Colonic mucosa (tissue), 4 donors: ENCODE measurements around the gene GRIA1. TPM values are rescaled to one million over a fixed set of nuclear protein-coding genes. Genes with fewer than 3 reads are reported as not detected.
A peak's percentile ranks its signal among the peaks of the same experiment; 100 is the strongest.

Experiments
- DNase-seq: peaks from one replicate; pipeline ENCODE4 v3.0.0-alpha.2; 2020
- H3K27ac ChIP-seq: fragments of 200-600 bp; one replicate; pipeline ENCODE4 v1.8.0; 2021
- H3K27me3 ChIP-seq: fragments of 200-600 bp; one replicate; pipeline ENCODE4 v1.8.0; 2021
- H3K36me3 ChIP-seq: fragments of 200-600 bp; one replicate; pipeline ENCODE4 v1.8.0; 2021
- H3K4me1 ChIP-seq: fragments of 200-600 bp; one replicate; pipeline ENCODE4 v1.8.0; 2021; ENCODE audit warnings: mild to moderate bottlenecking
- H3K4me3 ChIP-seq: fragments of 200-600 bp; one replicate; pipeline ENCODE4 v1.8.0; 2021
- H3K9ac ChIP-seq, 2 donors: one replicate each; pipeline ENCODE4 v1.7.0; 2013; ENCODE audit warnings: control low read depth in 2 of 2, low read depth in 2 of 2, low read length in 2 of 2
- H3K9me3 ChIP-seq: fragments of 200-600 bp; one replicate; pipeline ENCODE4 v1.8.0; 2021
- intact Hi-C: fragments of 100-400 bp; cut with DNase I; formaldehyde crosslinking; loops from one replicate; pipeline ENCODE4 v1.14.1; 2022
- total RNA-seq, 2 donors: library from RNA; stranded (reverse); fragmentation: NEBNext Ultra II Directional in 1 of 2; extraction: Animal tissue kit (Norgen Biotek cat#: 25700) in 1 of 2; gene quantifications; one replicate each; pipeline ENCODE4 v1.2.1, GENCODE V29; 2021
- TF ChIP-seq, protein P1 (sequence below): fragments of 200-600 bp; IDR thresholded peaks from one replicate; pipeline ENCODE4 v1.8.0; 2022; ENCODE audit warnings: antibody characterized with exemption, mild to moderate bottlenecking
- donor health status: healthy.
- donor health status: DM: no; HTN: no; CAD: no.
- donor health status: DM: no; HTN: no; CAD: no.

Gene GRIA1
- total RNA-seq, 2 donors from 2014 or later = 0.48 TPM; not detected in 1

DNA sequence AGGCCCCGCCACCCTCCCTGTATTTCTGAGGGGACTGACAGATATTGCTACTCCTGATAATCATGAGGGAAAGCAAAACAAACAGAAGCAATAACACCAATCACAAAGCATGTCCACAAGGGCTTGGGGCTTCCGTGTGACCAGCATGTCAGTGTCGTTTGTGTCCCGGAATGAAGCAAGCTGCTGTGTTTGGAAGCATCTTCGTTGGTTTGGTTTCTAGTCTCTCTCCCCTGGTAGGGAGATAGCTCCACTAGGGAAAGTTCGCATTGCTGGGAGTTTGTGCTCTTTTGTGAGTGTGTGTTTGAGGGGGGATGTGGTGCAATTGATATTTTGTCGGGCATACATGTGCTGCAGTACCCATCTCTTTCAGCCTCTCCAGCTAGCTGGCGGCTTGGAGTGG, 1.4 kb downstream of the GRIA1 start:
- Histone ChIP-seq H3K9ac (no peak overlapping the region), H3K36me3 (no peaks in the 10 kb centered on the region), H3K4me3 (no peak overlapping the region), H3K27me3 (no peaks in the 10 kb centered on the region), H3K27ac (no peak overlapping the region), H3K4me1 (no peaks in the 10 kb centered on the region), H3K9me3 (no peaks in the 10 kb centered on the region)
- no peak for DNase-seq
- intact Hi-C loops = no loop called here
- TF ChIP-seq, protein P1, sequence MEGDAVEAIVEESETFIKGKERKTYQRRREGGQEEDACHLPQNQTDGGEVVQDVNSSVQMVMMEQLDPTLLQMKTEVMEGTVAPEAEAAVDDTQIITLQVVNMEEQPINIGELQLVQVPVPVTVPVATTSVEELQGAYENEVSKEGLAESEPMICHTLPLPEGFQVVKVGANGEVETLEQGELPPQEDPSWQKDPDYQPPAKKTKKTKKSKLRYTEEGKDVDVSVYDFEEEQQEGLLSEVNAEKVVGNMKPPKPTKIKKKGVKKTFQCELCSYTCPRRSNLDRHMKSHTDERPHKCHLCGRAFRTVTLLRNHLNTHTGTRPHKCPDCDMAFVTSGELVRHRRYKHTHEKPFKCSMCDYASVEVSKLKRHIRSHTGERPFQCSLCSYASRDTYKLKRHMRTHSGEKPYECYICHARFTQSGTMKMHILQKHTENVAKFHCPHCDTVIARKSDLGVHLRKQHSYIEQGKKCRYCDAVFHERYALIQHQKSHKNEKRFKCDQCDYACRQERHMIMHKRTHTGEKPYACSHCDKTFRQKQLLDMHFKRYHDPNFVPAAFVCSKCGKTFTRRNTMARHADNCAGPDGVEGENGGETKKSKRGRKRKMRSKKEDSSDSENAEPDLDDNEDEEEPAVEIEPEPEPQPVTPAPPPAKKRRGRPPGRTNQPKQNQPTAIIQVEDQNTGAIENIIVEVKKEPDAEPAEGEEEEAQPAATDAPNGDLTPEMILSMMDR = no peak

DNA sequence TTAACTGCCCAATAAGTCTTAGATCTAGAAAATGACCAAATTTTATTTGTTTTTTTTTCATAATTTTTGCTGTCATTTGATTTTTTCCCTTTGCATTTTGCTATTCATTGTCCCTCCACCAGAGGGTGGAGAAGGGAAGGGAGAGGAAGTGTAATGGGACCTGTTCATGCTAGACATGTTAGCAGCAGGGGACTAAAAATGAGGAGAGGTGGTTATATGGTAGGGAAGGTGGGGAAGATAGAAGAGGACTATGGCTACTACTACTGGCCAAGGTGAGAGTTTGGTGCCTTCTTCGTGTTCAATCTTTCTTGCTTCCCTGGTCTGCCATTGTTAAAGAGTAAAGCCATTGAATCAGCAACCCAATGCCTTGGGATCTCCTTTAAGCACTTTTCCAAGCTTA, 6.4 kb downstream of the GRIA1 start:
- no peaks in the 10 kb centered on the region for H3K36me3 ChIP-seq
- no peaks in the 10 kb centered on the region for H3K27me3 ChIP-seq
- no peak overlapping the region for H3K9ac ChIP-seq
- no peaks in the 10 kb centered on the region for H3K4me1 ChIP-seq
- H3K4me3 ChIP-seq = no peak overlapping the region
- no peaks in the 10 kb centered on the region for H3K9me3 ChIP-seq
- TF ChIP-seq, protein P1 = peak; percentile 17
- no peak for DNase-seq
- no peak overlapping the region for H3K27ac ChIP-seq
- intact Hi-C loops = no loop called here

DNA sequence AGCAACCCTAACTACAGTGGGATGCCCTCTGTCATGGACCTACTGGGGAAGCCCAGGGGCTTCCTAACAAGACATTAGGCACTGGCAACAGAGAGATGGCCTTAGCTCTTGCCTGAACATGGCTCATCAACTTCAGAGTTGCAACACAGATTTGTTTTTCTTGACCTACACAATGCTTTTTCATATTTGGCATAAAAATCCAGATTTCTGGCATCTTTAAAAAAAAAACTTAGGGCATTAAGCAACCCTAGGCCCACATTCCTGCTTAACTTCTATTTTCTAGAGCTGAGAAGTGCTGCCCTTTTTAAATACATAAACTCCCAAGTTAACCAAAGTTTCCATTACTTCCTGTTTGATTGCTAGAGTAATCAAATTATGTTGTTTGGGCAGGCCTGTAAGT, 8.0 kb downstream of the GRIA1 start:
- H3K9me3 ChIP-seq = no peaks in the 10 kb centered on the region
- intact Hi-C loops = no loop called here
- no peak for DNase-seq

DNA sequence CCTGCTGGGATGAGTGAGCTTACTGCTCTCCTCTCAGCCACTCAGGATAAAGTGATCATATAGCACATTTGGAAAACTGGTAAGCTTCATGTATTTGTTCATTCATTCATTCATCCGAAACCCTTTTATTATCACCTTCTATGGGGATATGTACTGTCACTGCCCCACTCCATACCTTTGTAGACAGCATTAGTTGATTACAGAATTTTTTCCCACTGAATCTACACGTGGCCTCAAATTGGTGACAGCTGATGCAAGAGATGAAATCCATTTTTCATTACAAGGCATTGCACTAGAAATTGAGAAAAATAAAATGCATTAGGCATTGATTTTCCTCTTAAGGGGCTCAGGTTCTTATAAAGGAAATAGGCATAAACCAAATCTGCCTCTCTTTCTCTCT, 9.7 kb downstream of the GRIA1 start:
- no peak for DNase-seq
- no peak overlapping the region for H3K9ac ChIP-seq
- no peaks in the 10 kb centered on the region for H3K9me3 ChIP-seq
- H3K4me3 ChIP-seq = no peak overlapping the region
- no peaks in the 10 kb centered on the region for H3K27me3 ChIP-seq
- H3K27ac ChIP-seq = no peak overlapping the region
- H3K36me3 ChIP-seq = no peaks in the 10 kb centered on the region
- no peaks in the 10 kb centered on the region for H3K4me1 ChIP-seq
- intact Hi-C loops = no loop called here
- TF ChIP-seq, protein P1 = no peak

More for the DNA sequence above, 8.0 kb downstream of the GRIA1 start:
- H3K9ac ChIP-seq = no peak overlapping the region
- no peak overlapping the region for H3K27ac ChIP-seq
- H3K36me3 ChIP-seq = no peaks in the 10 kb centered on the region
- no peaks in the 10 kb centered on the region for H3K4me1 ChIP-seq
- TF ChIP-seq, protein P1 = no peak
- H3K4me3 ChIP-seq = no peak overlapping the region
- H3K27me3 ChIP-seq = no peaks in the 10 kb centered on the region

DNA sequence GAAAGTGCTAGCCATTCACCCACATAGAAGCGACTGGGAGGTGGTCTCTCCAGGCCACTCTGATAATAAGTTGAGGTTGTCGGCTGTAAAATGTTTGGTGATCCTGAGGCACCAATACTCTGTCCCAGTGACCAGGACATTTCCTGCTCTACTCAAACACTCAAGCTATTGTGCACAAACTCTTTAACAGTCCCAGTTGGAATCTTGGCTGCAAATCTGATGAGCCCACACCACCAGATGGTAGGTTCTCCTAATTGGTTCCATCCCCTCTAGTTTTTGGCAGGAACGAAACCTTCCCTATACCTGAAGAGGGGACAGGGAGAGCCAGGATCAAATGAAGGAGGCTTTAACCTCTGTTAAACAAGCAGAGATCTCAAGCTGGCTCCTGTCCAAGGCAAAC, 14.3 kb downstream of the GRIA1 start:
- no peak overlapping the region for H3K9ac ChIP-seq
- intact Hi-C loops = no loop called here
- DNase-seq = no peak
- no peaks in the 10 kb centered on the region for H3K9me3 ChIP-seq
- no peak overlapping the region for H3K27ac ChIP-seq
- H3K4me3 ChIP-seq = no peak overlapping the region
- TF ChIP-seq, protein P1 = no peak
- no peaks in the 10 kb centered on the region for H3K36me3 ChIP-seq
- no peaks in the 10 kb centered on the region for H3K4me1 ChIP-seq
- H3K27me3 ChIP-seq = no peaks in the 10 kb centered on the region

DNA sequence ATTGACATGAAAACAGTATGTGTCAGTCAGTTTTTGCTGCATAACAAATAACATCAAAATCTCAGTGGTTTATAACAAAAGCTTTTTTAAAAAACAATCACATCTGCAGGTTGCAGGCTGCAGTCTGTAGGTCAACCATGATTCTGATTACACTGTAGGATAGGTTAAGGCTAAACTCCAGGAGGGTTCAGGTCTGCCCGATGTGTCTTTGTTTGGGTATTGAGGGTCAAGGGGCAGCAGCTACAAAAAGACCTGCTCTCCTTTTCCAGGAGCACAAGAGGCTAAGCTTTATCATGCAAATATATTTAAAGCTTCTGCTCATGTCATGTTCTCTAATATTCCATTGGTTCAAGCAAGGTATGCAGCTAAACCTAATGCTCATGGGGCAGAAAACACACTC, 18.2 kb downstream of the GRIA1 start:
- intact Hi-C loops = no loop called here
- H3K9ac ChIP-seq = no peak overlapping the region
- DNase-seq = no peak
- no peaks in the 10 kb centered on the region for H3K4me1 ChIP-seq
- TF ChIP-seq, protein P1 = no peak
- no peaks in the 10 kb centered on the region for H3K9me3 ChIP-seq
- H3K27ac ChIP-seq = no peak overlapping the region
- H3K27me3 ChIP-seq = no peaks in the 10 kb centered on the region
- no peak overlapping the region for H3K4me3 ChIP-seq
- H3K36me3 ChIP-seq = no peaks in the 10 kb centered on the region
